ENCODE results near the gene RPL9. TPM values are rescaled to one million over a fixed set of nuclear protein-coding genes. Genes with fewer than 3 reads are reported as not detected.
"Not testable (repeated sequence)": the region's sequence is repeated elsewhere in the genome, so short reads cannot be mapped to it uniquely, and the experiment has no call there.

RPL9 gene
- 3,492 and 4,926 TPM in 2 replicates for total RNA-seq (2014; rRNA removed; shearing (Covaris generic))

DNA sequence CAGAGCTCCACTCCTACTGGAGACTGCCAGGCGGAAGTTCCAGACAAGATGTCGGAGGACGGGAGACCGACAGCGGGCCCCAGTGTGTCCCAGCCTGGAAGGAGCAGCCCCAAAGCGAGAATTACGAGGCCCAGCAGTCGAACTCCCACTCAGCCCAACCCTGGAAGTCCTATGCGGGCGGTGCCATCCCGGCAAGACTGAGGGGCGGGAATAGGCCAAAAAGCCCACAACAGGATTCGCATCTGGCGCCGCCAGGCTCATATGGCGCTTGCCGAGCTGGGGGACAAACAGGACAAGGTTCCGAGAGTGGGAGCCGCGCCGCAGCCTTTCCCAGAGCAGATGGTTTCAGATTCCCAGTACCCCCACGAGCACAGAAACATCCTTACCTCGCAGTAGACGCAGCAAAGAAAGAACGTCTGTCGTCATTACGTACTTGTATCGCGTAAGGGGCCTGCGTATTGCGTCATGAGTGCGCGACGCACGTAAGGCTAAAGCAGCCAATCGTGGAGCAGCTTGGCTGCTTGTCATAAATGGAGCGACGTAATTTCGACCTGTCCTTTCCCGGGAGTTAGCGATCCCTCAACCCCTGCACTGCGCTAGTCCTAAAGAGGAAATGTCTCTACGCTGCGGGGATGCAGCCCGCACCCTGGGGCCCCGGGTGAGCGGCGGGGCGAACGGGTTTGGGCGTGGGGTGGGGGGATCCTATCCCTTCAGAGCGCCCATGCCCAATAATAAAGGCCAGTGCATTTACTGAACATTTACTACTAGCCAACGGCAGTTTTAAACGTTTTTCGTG, at the start of gene RPL9, which contains the start of gene LIAS:
TSS of gene RPL9 (minus strand) at position 418 of the 796 bp plus-strand sequence. CDS start 483 bp downstream, outside the sequence.
TSS of gene LIAS (plus strand) at position 552 of the 796 bp plus-strand sequence. CDS start at position 614, 62 bp downstream.
- in situ Hi-C loops (cut with HindIII; ENCODE audit: low sequenced_read_pairs): no loop called here
- peak; percentile 98 for DNase-seq (ENCODE audit: low spot score)

DNA sequence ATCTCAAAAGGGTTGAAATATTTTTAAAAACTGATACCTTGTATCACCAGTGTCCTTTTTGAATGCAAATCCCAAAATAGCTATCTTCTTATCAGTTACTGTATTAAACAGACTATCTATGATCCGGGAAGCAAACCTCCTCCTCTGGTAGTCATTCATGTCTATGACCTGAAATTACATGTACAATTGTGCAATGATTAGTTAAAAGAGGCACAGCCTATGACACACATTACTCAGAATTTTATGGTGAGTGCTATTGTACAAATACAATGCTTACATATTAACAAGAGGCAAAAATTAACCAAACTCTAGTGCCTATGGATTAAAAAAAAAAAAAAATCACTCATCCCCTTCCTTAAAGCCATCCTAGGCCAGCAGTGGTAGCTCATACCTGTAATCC, 46.9 kb upstream of the RPL9 start:
- in situ Hi-C loops (cut with HindIII; ENCODE audit: low sequenced_read_pairs): no loop called here
- DNase-seq (ENCODE audit: low spot score): no peak

DNA sequence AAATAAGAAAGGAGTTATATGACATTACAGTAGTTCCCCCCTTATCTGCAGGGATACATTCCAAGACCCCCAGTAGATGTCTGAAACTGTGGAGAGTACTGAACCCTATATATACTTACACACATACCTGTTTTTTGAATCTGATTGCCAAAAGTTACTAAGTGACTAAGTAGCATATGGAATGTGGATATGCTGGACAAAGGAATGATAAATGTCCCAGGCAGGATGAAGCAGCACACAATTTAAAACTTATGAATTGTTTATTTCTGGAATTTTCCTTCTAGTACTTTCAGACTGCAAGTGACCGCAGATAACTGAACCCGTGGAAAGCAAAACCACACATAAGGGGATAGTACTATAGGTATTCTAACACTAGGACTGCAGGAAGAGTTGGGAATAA, 45.8 kb upstream of the RPL9 start:
- in situ Hi-C loops (cut with HindIII; ENCODE audit: low sequenced_read_pairs): no loop called here
- DNase-seq (ENCODE audit: low spot score): no peak

DNA sequence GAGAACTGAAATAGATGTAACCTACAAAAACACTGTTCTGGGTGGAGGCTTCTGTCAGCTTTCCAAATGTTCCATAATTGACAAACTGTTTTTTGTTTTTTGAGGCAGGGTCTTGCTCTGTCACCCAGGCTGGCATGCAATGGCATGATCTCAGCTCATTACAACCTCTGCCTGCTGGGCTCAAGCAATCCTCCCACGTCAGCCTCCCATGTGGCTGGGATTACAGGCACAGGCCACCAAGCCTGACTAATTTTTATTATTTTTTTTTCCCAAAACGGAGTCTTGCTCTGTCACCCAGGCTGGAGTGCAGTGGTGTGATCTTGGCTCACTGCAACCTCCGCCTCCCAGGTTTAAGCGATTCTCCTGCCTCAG, 43.9 kb upstream of the RPL9 start:
- in situ Hi-C loops (cut with HindIII; ENCODE audit: low sequenced_read_pairs); DNase-seq (ENCODE audit: low spot score): not testable (repeated sequence)

GRCh38 chr4:39502019-39502663, 43.4 kb upstream of the RPL9 start:
- no peak for DNase-seq (ENCODE audit: low spot score)
- in situ Hi-C loops (cut with HindIII; ENCODE audit: low sequenced_read_pairs): no loop called here

DNA sequence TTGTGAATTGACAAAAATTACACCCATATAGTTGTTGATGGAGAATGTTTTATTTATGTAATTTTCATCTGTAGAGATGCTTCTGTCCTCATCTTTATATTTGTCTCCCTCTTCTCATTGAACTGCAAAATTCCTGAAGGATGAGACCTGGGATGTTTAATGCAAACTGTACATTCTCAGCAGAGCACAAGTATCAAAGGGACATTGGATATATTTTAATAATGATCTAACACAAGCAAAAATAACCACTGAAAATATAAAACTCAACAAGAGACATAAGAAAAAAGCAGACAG, 40.0 kb upstream of the RPL9 start:
- in situ Hi-C loops (cut with HindIII; ENCODE audit: low sequenced_read_pairs): no loop called here

DNA sequence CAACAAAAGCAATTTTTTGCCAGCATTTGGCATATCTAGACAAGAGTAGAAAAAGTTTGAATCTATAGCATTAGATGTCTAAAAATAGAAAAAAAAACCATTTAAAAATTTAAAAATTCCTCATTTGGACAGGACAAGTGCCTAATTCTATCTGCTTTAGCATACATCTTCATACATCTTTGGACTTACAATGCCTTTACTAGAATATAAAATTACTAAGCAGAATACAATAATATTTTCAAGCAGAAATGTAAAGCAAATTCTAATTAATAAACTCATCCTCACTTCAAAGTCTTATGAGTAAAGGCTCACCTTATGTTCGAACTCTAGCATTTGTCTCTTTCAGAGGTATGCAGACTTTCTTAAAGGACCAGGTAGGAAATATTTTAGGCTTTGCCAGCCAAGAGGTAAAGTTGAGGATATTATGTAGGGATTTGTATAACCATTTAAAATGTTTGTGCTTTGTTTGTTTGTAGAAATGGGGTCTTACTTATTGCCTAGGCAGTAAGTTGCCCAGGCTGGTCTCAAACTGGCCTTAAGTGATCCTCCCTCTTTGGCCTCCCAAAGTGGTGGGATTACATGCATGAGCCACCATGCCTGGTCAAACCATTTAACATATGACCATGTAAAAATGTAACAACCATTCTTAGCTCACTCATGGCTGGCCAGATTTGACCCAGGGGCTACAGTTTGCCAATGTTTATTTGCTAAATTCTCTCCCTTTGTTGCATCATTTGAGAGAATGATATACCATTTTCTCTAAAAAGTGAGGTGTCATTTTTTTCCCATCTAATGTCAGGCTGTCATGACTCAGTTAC, 39.4 kb upstream of the RPL9 start:
- in situ Hi-C loops (cut with HindIII; ENCODE audit: low sequenced_read_pairs): no loop called here
- no peak for DNase-seq (ENCODE audit: low spot score)

More for the DNA sequence above, 40.0 kb upstream of the RPL9 start:
- DNase-seq (ENCODE audit: low spot score): no peak

GRCh38 chr4:39495446-39496213, 36.9 kb upstream of the RPL9 start:
- in situ Hi-C loops (cut with HindIII; ENCODE audit: low sequenced_read_pairs): no loop called here

GRCh38 chr4:39494354-39494753, 35.6 kb upstream of the RPL9 start:
- in situ Hi-C loops (cut with HindIII; ENCODE audit: low sequenced_read_pairs): no loop called here
- DNase-seq (ENCODE audit: low spot score): no peak

More at GRCh38 chr4:39495446-39496213, 36.9 kb upstream of the RPL9 start:
- DNase-seq (ENCODE audit: low spot score): no peak

- in situ Hi-C loops (cut with HindIII; ENCODE audit: low sequenced_read_pairs): no loop called here
- no peak for DNase-seq (ENCODE audit: low spot score)
These were observed 31.6 kb upstream of the RPL9 start for GRCh38 chr4:39490322-39490721.

DNA sequence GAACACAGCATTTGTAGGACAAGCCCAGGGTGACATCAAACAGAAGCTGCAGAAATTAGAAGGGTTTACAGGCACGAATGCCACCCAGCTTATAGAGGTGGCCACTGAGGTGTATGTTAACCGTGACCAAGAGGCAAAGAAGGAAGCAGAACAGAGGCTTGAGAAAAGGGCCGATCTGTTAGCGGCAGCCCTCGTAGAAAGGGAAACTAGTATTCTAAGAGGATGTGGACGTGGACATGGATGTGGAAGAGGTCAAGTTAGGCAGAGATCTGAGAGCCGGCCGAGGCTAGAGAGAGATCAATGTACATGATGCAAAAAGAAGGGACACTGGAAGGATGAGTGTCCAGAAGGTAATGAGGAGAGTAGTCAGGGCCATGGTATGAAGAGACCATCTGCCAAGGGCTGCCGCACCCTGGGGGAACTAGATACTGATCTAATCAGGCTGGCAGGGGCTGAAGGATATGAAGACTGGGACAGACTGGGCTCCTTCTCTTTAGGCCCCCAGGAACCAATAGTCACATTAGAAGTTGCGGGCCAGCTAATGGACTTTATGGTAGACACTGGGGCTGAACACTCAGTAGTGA, 27.6 kb upstream of the RPL9 start:
- in situ Hi-C loops (cut with HindIII; ENCODE audit: low sequenced_read_pairs): no loop called here
- DNase-seq (ENCODE audit: low spot score): no peak

DNA sequence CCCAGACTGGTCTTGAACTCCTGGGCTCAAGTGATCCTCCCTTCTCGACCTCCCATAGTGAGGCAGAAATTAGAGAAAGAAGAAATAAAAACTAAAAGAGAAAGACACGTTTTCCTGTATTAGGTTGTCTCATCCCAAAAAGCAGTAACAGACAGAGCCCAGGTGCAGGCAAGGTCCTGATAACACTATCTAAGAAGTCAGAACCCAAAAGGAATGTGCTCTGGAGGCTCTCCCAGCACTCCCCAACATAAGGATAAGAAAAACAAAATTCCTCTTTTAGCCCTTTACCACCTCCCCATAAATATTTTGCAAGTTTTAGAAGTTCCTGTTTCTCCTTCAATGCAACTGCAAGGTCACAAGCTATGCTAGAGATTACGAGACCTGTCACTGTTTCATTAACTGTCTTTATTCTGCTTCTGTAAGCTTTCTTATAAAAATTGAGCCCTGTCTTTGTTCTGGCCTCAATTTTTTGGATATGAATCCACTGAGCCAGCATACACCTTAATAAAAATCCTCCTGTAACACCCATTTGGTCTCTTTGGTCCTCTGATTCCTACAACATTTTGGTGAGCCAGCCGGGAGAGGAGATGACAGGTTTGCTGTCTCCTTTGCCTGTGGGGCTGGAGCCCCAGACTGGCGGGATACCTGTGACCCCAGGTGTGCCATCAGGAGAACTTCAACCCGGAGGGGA, 26.0 kb upstream of the RPL9 start:
- in situ Hi-C loops (cut with HindIII; ENCODE audit: low sequenced_read_pairs): no loop called here
- DNase-seq (ENCODE audit: low spot score): no peak

DNA sequence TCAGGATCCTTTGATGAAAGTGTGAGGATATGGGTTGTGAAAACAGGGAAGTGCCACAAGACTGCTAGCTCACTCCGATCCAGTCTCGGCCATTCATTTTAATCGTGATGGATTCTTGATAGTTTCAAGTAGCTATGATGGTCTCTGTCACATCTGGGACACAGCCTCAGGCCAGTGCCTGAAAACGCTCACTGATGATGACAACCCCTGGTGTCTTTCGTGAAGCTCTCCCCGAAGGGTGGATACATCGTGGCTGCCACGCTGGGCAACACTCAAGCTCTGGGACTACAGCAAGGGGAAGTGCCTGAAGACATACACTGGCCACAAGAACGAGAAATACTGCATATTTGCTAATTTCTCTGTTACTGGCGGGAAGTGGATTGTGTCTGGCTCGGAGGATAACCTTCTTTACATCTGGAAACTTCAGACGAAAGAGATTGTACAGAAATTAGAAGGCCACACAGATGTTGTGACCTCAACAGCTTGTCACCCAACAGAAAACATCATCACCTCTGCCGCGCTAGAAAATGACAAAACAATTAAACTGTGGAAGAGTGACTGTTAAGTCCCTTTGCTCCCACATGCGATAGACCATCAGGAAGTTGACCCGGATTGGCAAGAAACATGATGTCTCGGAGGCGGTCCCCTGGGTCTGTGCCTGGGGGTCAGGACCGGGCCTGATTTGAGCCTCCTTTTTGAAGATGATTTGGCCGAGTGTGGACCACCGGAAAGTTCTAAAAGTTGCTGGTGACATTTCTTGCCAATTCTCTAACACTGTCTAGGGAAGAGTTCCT, 22.4 kb upstream of the RPL9 start:
- no peak for DNase-seq (ENCODE audit: low spot score)
- in situ Hi-C loops (cut with HindIII; ENCODE audit: low sequenced_read_pairs): no loop called here

DNA sequence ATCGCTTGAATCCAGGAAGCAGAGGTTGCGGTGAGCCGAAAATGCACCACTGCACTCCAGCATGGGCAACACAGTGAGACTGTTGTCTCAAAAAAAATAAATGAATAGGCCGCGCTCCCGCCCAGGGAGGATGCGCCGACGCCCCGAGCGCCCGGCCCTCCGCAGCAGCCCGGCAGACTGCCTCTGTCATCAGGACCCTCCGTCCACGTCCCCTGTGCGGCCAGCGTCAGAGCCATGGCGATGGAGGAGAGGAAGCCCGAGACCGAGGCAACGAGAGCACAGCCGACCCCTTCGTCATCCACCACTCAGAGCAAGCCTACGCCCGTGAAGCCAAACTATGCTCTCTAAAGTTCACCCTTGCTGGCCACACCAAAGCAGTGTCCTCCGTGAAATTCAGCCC, 21.5 kb upstream of the RPL9 start:
- in situ Hi-C loops (cut with HindIII; ENCODE audit: low sequenced_read_pairs): no loop called here
- DNase-seq (ENCODE audit: low spot score): no peak

DNA sequence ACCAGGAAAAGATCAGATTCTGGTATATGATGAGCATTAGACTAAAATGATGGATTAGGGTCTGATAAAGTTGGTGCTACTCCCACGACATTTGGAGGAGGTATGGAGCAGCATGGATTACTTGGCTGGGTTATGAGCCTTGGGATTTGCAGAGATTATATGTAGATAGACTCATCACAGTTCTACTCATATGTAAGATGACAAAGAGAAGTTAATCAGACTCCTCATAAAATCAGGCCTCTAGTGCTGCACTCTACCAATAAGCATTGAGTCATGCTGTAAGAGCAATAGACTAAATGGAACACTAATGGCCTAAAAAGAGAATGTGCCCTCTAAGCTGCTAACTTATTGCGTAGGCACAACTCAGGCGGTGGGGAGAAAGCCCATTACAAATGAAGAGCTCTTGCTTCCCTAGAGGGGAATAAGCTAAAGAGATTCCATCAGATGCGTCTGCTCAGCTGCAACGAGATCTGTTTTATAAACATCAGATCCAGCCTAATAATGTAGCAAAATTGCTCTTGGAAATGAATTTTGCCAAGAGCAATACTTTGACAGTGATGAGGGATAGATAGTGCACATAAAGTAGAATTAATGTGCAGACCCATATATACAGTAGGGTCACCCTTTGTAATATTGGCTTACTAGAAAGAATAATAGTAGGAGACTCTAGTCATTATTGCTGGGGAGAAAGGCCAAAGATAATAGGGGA, 17.6 kb upstream of the RPL9 start:
- in situ Hi-C loops (cut with HindIII; ENCODE audit: low sequenced_read_pairs): no loop called here

DNA sequence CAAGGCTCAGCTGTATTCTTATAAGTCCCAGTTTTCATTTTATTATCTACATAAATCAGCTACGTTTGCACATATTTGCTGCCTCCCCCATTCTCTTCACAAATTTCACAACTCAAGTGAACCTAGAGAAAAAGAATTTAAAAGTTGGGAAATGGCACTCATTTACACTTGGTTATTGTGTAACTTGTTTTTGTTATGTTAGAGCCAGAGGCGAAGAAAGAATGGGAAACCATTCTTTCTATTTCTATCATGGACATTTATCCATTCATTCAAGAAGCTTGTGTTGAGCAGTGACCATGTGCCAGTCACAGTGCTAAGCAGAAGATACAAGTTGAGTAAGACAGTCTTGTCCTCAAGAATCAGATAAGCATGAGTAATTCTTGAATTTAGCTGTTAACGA, 13.7 kb upstream of the RPL9 start:
- DNase-seq (ENCODE audit: low spot score): no peak
- in situ Hi-C loops (cut with HindIII; ENCODE audit: low sequenced_read_pairs): no loop called here

More for the DNA sequence above, 17.6 kb upstream of the RPL9 start:
- no peak for DNase-seq (ENCODE audit: low spot score)

GRCh38 chr4:39470402-39470801, 11.7 kb upstream of the RPL9 start:
- in situ Hi-C loops (cut with HindIII; ENCODE audit: low sequenced_read_pairs): no loop called here
- no peak for DNase-seq (ENCODE audit: low spot score)
